Suprapubic skin (tissue), 4 donors: Measurements from ENCODE around the gene BAHCC1.

ENCODE experiments used
- EP300 ChIP-seq: sonication (generic); formaldehyde crosslinking; IDR thresholded peaks from one replicate; pipeline ENCODE4 v1.6.1; 2017; ENCODE audit warnings: antibody characterized with exemption
- POLR2AphosphoS5 ChIP-seq, 3 donors: sonication (generic); formaldehyde crosslinking; IDR thresholded peaks; one replicate each; pipeline ENCODE4 v1.6.1; 2017; ENCODE audit warnings: antibody characterized with exemption in 3 of 3
- TF ChIP-seq, protein P1 (sequence below), 2 donors: fragments of 200-600 bp in 1 of 2; fragments of 450-650 bp in 1 of 2; sonication (generic) in 1 of 2; IDR thresholded peaks; one replicate each; pipeline ENCODE4 v1.5.1; 2016 to 2019; ENCODE audit warnings: antibody characterized with exemption in 2 of 2, mild to moderate bottlenecking in 1 of 2, moderate library complexity in 1 of 2

DNA sequence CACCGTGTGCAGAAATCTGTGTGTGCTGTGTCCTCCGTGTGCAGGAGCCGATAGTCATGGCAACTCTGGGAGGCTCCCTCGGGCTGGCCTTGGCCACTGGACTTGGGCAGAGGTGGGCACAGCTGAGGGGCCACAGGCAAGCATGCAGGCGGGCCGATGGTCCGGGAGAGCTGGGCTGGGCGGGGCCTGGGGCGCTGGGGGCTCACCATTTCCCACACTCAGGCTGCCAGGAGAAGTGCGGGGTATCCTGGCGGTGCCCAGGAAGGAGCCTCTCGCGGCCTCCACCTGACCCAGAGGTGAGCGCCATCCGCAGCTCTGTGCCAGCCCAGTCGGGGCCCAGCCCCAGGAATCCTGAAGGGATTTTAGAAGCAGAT is 28.4 kb downstream of the BAHCC1 start:
- no peak for TF ChIP-seq EP300
- TF ChIP-seq, protein P1, sequence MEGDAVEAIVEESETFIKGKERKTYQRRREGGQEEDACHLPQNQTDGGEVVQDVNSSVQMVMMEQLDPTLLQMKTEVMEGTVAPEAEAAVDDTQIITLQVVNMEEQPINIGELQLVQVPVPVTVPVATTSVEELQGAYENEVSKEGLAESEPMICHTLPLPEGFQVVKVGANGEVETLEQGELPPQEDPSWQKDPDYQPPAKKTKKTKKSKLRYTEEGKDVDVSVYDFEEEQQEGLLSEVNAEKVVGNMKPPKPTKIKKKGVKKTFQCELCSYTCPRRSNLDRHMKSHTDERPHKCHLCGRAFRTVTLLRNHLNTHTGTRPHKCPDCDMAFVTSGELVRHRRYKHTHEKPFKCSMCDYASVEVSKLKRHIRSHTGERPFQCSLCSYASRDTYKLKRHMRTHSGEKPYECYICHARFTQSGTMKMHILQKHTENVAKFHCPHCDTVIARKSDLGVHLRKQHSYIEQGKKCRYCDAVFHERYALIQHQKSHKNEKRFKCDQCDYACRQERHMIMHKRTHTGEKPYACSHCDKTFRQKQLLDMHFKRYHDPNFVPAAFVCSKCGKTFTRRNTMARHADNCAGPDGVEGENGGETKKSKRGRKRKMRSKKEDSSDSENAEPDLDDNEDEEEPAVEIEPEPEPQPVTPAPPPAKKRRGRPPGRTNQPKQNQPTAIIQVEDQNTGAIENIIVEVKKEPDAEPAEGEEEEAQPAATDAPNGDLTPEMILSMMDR (IDR thresholded peaks at IDR 0.05): no peak
- no peak for TF ChIP-seq POLR2AphosphoS5 (IDR thresholded peaks at IDR 0.05)
